Uterus (tissue), 4 donors: ENCODE results near the gene PTPRD. TPM values are rescaled to one million over a fixed set of nuclear protein-coding genes. Genes with fewer than 3 reads are reported as not detected.

Experiments used
- DNase-seq, 2 donors: peaks; one replicate each; pipeline ENCODE4 v3.0.0-alpha.2; 2019 to 2020
- H3K27ac ChIP-seq, 2 donors: fragments of 200-600 bp; sonication (generic); 1 replicate in 1 of 2; 2 replicates in 1 of 2; pipeline ENCODE4 v1.5.1; 2016 to 2018
- H3K27me3 ChIP-seq, 2 donors: fragments of 200-600 bp; sonication (generic); one replicate each; pipeline ENCODE4 v1.5.1; 2018 to 2019; ENCODE audit warnings: control low read depth in 1 of 2
- H3K36me3 ChIP-seq, 2 donors: fragments of 200-600 bp; sonication (generic); one replicate each; pipeline ENCODE4 v1.5.1; 2019; ENCODE audit warnings: control low read depth in 1 of 2
- H3K4me1 ChIP-seq, 2 donors: fragments of 200-600 bp; sonication (generic); one replicate each; pipeline ENCODE4 v1.5.1; 2018 to 2019; ENCODE audit warnings: control low read depth in 1 of 2
- H3K4me3 ChIP-seq, 2 donors: fragments of 200-600 bp; sonication (generic); 1 replicate in 1 of 2; 2 replicates in 1 of 2; pipeline ENCODE4 v1.5.1; 2018 to 2019; ENCODE audit warnings: mild to moderate bottlenecking in 1 of 2
- H3K9me3 ChIP-seq, 2 donors: fragments of 200-600 bp; sonication (generic); one replicate each; pipeline ENCODE4 v1.5.1; 2019; ENCODE audit warnings: control low read depth in 1 of 2
- CTCF ChIP-seq, 4 experiments: fragments of 200-600 bp in 2 of 4; fragments of 450-650 bp in 2 of 4; sonication (generic) in 2 of 4; IDR thresholded peaks; one replicate each; pipeline ENCODE4 v1.5.1; 2016 to 2019; ENCODE audit warnings: antibody characterized with exemption in 4 of 4, mild to moderate bottlenecking in 2 of 4, moderate library complexity in 1 of 4
- POLR2A ChIP-seq, 2 donors: fragments of 450-650 bp; IDR thresholded peaks; one replicate each; pipeline ENCODE4 v1.6.1; 2016; ENCODE audit warnings: antibody characterized with exemption in 2 of 2, mild to moderate bottlenecking in 1 of 2, moderate library complexity in 1 of 2
- intact Hi-C: fragments of 100-400 bp; cut with DNase I; formaldehyde crosslinking; loops from one replicate; pipeline ENCODE4 v1.15.1; 2023; ENCODE audit warnings: low total_unique reads
- total RNA-seq, 4 donors: library from RNA; depleted of rRNA in 3 of 4; stranded (reverse); fragments of >200 nt in 3 of 4; gene quantifications; one replicate each; pipeline versions ENCODE4 v1.1.0 to v1.2.4, GENCODE V29; 2014 to 2023
- donor health status: DM: yes; HTN: yes; CAD: no.

Gene PTPRD
- total RNA-seq, 4 donors from 2014 or later, result 1.2 to 136 (median 26.4) TPM

GRCh38 chr9:9538356-9538755 is 1074.4 kb downstream of the PTPRD start:
- no peak for TF ChIP-seq CTCF (IDR thresholded peaks at IDR 0.05)
- TF ChIP-seq POLR2A (IDR thresholded peaks at IDR 0.05), result no peak
- no peaks in the 10 kb centered on the region for H3K36me3 ChIP-seq
- no peak for DNase-seq
- H3K4me1 ChIP-seq, result no peaks in the 10 kb centered on the region
- no peaks in the 10 kb centered on the region for H3K27me3 ChIP-seq
- H3K27ac ChIP-seq, result no peak overlapping the region
- intact Hi-C loops, result no loop called here
- no peaks in the 10 kb centered on the region for H3K9me3 ChIP-seq
- H3K4me3 ChIP-seq, result no peak overlapping the region

DNA sequence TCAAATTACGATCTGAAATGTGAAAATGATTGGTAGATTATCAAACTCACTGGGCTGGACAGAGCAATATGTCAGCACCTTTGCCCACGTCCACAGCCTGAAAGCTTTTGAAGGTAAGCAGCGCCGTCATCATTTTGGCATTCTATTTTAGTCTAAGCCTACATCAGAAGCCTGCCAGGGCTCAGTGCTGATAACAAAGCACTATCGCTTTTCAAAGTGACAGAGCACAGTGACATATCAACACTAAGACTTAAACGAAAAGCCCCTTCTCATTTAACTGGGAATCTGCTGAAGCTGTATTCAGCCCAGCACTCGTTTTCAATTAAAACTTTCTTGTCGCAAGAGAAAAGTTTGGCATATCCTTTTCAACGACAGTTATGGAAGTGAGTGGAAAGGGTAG is 1076.3 kb downstream of the PTPRD start:
- intact Hi-C loops, result no loop called here
- no peaks in the 10 kb centered on the region for H3K4me1 ChIP-seq
- no peak overlapping the region for H3K27ac ChIP-seq
- H3K27me3 ChIP-seq, result no peaks in the 10 kb centered on the region
- H3K9me3 ChIP-seq, result no peaks in the 10 kb centered on the region
- no peak overlapping the region for H3K4me3 ChIP-seq
- TF ChIP-seq CTCF (IDR thresholded peaks at IDR 0.05), result no peak
- no peaks in the 10 kb centered on the region for H3K36me3 ChIP-seq
- DNase-seq, result no peak

GRCh38 chr9:9523476-9524139 is 1089.2 kb downstream of the PTPRD start:
- DNase-seq, result no peak
- H3K4me3 ChIP-seq, result no peak overlapping the region
- no peak overlapping the region for H3K27ac ChIP-seq
- TF ChIP-seq CTCF (IDR thresholded peaks at IDR 0.05) (no peak), POLR2A (IDR thresholded peaks at IDR 0.05) (no peak)
- intact Hi-C loops, result no loop called here
- no peaks in the 10 kb centered on the region for H3K36me3 ChIP-seq
- H3K9me3 ChIP-seq, result no peaks in the 10 kb centered on the region
- no peaks in the 10 kb centered on the region for H3K27me3 ChIP-seq
- no peaks in the 10 kb centered on the region for H3K4me1 ChIP-seq

- Histone ChIP-seq H3K27ac (no peak overlapping the region), H3K4me3 (no peak overlapping the region), H3K9me3 (no peaks in the 10 kb centered on the region), H3K36me3 (no peaks in the 10 kb centered on the region), H3K27me3 (no peaks in the 10 kb centered on the region), H3K4me1 (no peaks in the 10 kb centered on the region)
- no peak for DNase-seq
- TF ChIP-seq POLR2A (IDR thresholded peaks at IDR 0.05) (no peak), CTCF (IDR thresholded peaks at IDR 0.05) (no peak)
- intact Hi-C loops, result no loop called here
Measured at GRCh38 chr9:9522406-9522805, 1090.4 kb downstream of the PTPRD start.

DNA sequence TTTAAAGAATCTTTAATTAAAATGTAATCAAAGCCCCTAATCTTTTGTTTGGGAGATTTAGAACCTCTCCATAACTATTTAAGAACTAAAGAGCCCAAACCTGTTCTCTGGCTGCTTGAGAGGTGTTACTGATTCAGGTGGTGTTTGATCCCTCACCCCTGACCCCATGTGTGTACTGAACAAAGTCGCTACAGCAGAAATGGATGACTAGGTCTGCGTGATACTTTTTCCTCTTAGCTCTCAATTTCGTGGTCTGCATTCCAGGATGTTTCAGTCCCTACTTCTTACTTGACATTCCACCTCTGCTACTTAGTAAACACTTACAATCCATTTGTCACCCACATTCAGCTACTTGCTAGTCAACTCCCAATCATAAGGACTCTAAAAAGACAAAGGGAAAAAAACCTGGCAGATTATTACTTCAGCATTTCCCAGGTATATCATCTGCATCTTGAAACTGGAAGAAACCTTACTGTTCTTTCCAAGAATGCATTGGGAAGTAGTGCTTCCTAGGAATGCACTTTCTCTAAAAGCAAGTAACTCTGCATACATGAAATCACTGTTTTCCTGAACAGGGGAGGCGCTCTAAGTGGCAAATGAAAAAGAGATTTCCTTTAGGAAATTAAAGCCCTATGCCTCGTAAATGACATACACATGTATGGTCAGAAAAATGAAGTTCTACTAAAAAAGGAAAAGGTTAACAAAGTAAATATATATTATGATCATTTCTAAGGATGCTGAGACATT is 1091.6 kb downstream of the PTPRD start:
- Histone ChIP-seq H3K27me3 (no peaks in the 10 kb centered on the region), H3K4me3 (no peak overlapping the region), H3K36me3 (no peaks in the 10 kb centered on the region), H3K9me3 (no peaks in the 10 kb centered on the region), H3K27ac (no peak overlapping the region), H3K4me1 (no peaks in the 10 kb centered on the region)
- DNase-seq, result no peak
- intact Hi-C loops, result no loop called here
- TF ChIP-seq POLR2A (IDR thresholded peaks at IDR 0.05) (no peak), CTCF (IDR thresholded peaks at IDR 0.05) (no peak)
